GM12891 (cell line): ENCODE measurements around the gene SMG7.
A peak's percentile ranks its signal among the peaks of the same experiment; 100 is the strongest.

Experiments used
- DNase-seq: peaks from one replicate; pipeline ENCODE4 v3.0.0; 2011; ENCODE audit warnings: low spot score; ENCODE audit not compliant: insufficient read length
- FAIRE-seq: peaks from 2 replicates; lab custom pipeline; 2011; peaks lifted over from hg19 to GRCh38; lab: Jason Lieb, UNC
- PAX5 ChIP-seq: IDR thresholded peaks from 2 replicates; pipeline ENCODE4 v1.6.1; 2011; ENCODE audit warnings: low read length, moderate library complexity, mild to moderate bottlenecking; ENCODE audit not compliant: insufficient read depth, severe bottlenecking
- POLR2A ChIP-seq: IDR thresholded peaks from 2 replicates; pipeline ENCODE4 v1.6.1; 2011; ENCODE audit warnings: low read depth, low read length, control low read depth
- POLR2AphosphoS5 ChIP-seq: IDR thresholded peaks from 2 replicates; pipeline ENCODE4 v1.6.1; 2011; ENCODE audit warnings: low read depth, low read length, control low read depth
- POU2F2 ChIP-seq: IDR thresholded peaks from 2 replicates; pipeline ENCODE4 v1.6.1; 2011; ENCODE audit warnings: low read depth, mild to moderate bottlenecking, control low read depth, low read length, moderate library complexity
- SPI1 ChIP-seq: IDR thresholded peaks from 2 replicates; pipeline ENCODE4 v1.6.1; 2011; ENCODE audit warnings: low read depth, low read length, control low read depth
- TAF1 ChIP-seq: IDR thresholded peaks from 2 replicates; pipeline ENCODE4 v1.6.1; 2011; ENCODE audit warnings: low read depth, low read length, control low read depth

Gene SMG7

GRCh38 chr1:183580281-183580682 lies 108.0 kb downstream of the SMG7 start:
- peak; percentile 40 for DNase-seq
- peak; percentile 29 for TF ChIP-seq SPI1
- no peak for TF ChIP-seq POU2F2
- peak; percentile 72 for FAIRE-seq

DNA sequence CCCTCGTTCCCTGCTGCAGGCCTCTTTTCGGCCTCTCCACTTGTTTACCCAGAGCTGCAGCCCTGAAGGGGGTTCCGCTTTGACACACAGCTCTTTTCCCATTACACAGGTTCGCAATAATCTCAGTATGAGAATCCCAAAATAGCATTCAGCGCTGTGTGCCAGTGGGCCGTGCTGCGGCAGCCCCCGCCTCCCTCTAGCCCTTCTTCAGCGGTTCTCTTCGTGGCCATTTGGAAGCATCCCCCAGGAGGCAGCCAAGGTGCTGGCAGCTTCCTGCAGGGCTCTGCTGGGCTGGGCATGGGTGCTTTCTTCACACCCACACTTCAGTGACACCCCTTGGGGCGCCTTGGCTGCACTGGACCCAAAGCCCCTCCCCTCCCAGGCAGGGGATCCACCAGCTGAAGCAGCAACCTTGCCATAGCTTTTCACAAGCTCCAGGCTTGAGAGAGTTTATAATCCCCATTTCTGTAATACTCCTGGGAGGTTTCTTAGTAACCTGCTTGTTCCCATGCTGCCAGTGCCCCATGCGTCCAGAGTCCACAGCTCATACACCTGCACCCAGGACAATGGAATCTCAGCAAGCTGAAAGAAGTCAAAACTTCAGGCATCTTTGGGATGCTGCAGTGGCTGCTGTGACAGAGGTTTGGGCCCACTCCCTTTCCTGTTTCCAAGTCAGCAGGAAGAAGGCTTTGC lies 109.9 kb downstream of the SMG7 start:
- FAIRE-seq (no peak), DNase-seq (no peak)
- TF ChIP-seq POU2F2 (no peak), POLR2A (no peak), SPI1 (no peak), TAF1 (no peak), POLR2AphosphoS5 (no peak), PAX5 (no peak)

GRCh38 chr1:183583466-183583865 lies 111.2 kb downstream of the SMG7 start:
- TF ChIP-seq SPI1 (no peak), PAX5 (no peak), POU2F2 (no peak), POLR2A (no peak)
- FAIRE-seq (no peak), DNase-seq (no peak)

DNA sequence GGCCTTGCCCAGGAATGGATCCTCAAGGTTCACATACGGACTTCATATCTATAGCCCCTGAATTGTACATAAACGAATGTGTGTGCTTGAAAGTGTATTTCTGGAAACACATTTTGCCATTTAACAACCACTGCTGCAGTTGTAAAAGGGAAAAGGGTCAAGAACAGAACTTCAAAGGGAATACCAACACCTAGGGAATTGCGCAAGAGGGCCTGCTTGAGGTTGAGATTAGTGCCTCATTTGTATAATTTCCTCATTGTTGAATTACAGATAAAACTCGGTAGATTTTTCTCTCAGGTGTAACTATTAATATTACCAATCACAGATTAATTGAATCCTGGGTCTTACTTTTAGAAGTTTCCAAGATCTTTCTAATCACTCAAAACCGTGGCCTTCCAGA lies 111.8 kb downstream of the SMG7 start:
- no peak for FAIRE-seq
- no peak for TF ChIP-seq PAX5
- TF ChIP-seq POLR2AphosphoS5, result no peak
- TF ChIP-seq POLR2A, result no peak
- DNase-seq, result no peak

DNA sequence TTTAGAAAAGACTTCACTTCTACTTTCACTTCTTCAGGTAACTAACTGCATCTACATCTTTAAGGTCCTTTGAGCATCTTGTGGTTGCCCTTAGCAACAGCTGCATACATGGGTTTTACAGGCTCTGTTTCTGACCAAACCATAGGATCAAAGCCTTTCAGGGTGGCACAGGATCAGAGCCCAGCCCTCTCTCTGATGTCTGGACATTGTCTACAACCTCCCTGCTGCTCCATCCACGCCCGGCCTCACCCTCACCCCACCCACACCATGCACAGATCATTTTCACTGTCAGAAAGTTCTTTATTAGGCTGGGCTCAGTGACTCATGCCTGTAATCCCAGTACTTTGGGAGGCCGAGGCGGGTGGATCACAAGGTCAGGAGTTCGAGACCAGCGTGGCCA lies 112.7 kb downstream of the SMG7 start:
- TF ChIP-seq TAF1 (no peak), SPI1 (0 out of 2 replicates have a peak, but pooled peaks have one; percentile 2)
- peak; percentile 69 for FAIRE-seq
- DNase-seq, result no peak

- TF ChIP-seq SPI1, result no peak
- no peak for TF ChIP-seq POU2F2
- no peak for TF ChIP-seq PAX5
- TF ChIP-seq TAF1, result no peak
- no peak for TF ChIP-seq POLR2AphosphoS5
- no peak for TF ChIP-seq POLR2A
- FAIRE-seq, result no peak
- DNase-seq, result no peak
Measured at GRCh38 chr1:183586455-183586854, 114.2 kb downstream of the SMG7 start.

GRCh38 chr1:183586926-183587325 lies 114.6 kb downstream of the SMG7 start:
- FAIRE-seq (no peak), DNase-seq (no peak)
- no peak for TF ChIP-seq TAF1
- no peak for TF ChIP-seq PAX5
- TF ChIP-seq POLR2A, result no peak
- no peak for TF ChIP-seq POLR2AphosphoS5
- TF ChIP-seq SPI1, result no peak
- TF ChIP-seq POU2F2, result no peak

GRCh38 chr1:183588827-183589226 lies 116.5 kb downstream of the SMG7 start:
- TF ChIP-seq POU2F2, result no peak
- TF ChIP-seq PAX5, result no peak
- no peak for TF ChIP-seq TAF1
- TF ChIP-seq POLR2AphosphoS5, result no peak
- TF ChIP-seq POLR2A, result no peak
- TF ChIP-seq SPI1, result no peak
- no peak for DNase-seq
- peak; percentile 59 for FAIRE-seq

GRCh38 chr1:183589384-183589783 lies 117.1 kb downstream of the SMG7 start:
- TF ChIP-seq TAF1, result no peak
- no peak for TF ChIP-seq POU2F2
- TF ChIP-seq SPI1, result no peak
- no peak for TF ChIP-seq POLR2AphosphoS5
- no peak for TF ChIP-seq POLR2A
- no peak for TF ChIP-seq PAX5
- FAIRE-seq (no peak), DNase-seq (no peak)

GRCh38 chr1:183589874-183590243 lies 117.6 kb downstream of the SMG7 start:
- FAIRE-seq (no peak), DNase-seq (no peak)

GRCh38 chr1:183590244-183591191 lies 118.2 kb downstream of the SMG7 start, which contains the start of gene NCF2:
Gene NCF2, minus strand, starts transcription at chr1:183590459. Its CDS starts 130 bp downstream, at chr1:183590329.
- peak; percentile 95 for FAIRE-seq
- no peak for TF ChIP-seq PAX5
- TF ChIP-seq POLR2AphosphoS5, result peak; percentile 68; the same call in 1 of the 2 replicates
- TF ChIP-seq POLR2A, result peak; percentile 52; the same call in 1 of the 2 replicates
- TF ChIP-seq SPI1, result peak; percentile 100
- peak; percentile 72; the same call in 1 of the 2 replicates for TF ChIP-seq TAF1
- peak; percentile 93; the same call in 1 of the 2 replicates for TF ChIP-seq POU2F2
- peak; percentile 49 for DNase-seq

More at GRCh38 chr1:183589874-183590243, 117.6 kb downstream of the SMG7 start:
- TF ChIP-seq POLR2AphosphoS5 (no peak), TAF1 (no peak), POU2F2 (no peak), PAX5 (no peak)
